Body of pancreas (tissue), 4 donors: ENCODE measurements around the gene ZBTB16. TPM values are rescaled to one million over a fixed set of nuclear protein-coding genes. Genes with fewer than 3 reads are reported as not detected.

Source experiments
- ATAC-seq: fragments of 150-250 bp; one replicate; pipeline ENCODE4 v1.9.1; 2016
- DNase-seq, 4 donors: peaks; one replicate each; pipeline ENCODE4 v3.0.0-alpha.2; 2019
- H3K27ac ChIP-seq, 4 donors: fragments of 200-600 bp; sonication (generic); 1 replicate in 3 of 4; 2 replicates in 1 of 4; pipeline versions ENCODE4 v1.5.1 to v1.6.1; 2016 to 2019; ENCODE audit warnings: mild to moderate bottlenecking in 1 of 4, mixed read lengths in 1 of 4, moderate library complexity in 1 of 4
- H3K27me3 ChIP-seq, 2 donors: fragments of 200-600 bp; sonication (generic); one replicate each; pipeline ENCODE4 v1.6.0; 2016; ENCODE audit warnings: mild to moderate bottlenecking in 1 of 2
- H3K36me3 ChIP-seq, 2 donors: fragments of 200-600 bp; sonication (generic); replicated peaks in 1 of 2; 2 replicates each; pipeline ENCODE4 v1.5.1; 2016; ENCODE audit warnings: low read depth in 2 of 2; ENCODE audit not compliant: insufficient read depth in 1 of 2
- H3K4me1 ChIP-seq: fragments of 200-600 bp; sonication (generic); one replicate; pipeline ENCODE4 v1.6.0; 2016
- H3K4me3 ChIP-seq, 2 donors: fragments of 200-600 bp; sonication (generic); 1 replicate in 1 of 2; 2 replicates in 1 of 2; pipeline ENCODE4 v1.5.1; 2016 to 2019
- H3K9me3 ChIP-seq, 3 donors: fragments of 200-600 bp; sonication (generic); 1 replicate in 2 of 3; 2 replicates in 1 of 3; pipeline ENCODE4 v1.5.1; 2016
- CTCF ChIP-seq, 7 experiments: fragments of 450-650 bp in 4 of 7; fragments of 200-600 bp in 3 of 7; sonication (generic) in 3 of 7; IDR thresholded peaks; one replicate each; pipeline ENCODE4 v1.5.1; 2016 to 2019; ENCODE audit warnings: antibody characterized with exemption in 7 of 7
- POLR2A ChIP-seq, 3 donors: fragments of 450-650 bp; IDR thresholded peaks; one replicate each; pipeline ENCODE4 v1.6.1; 2016; ENCODE audit warnings: antibody characterized with exemption in 3 of 3, mild to moderate bottlenecking in 2 of 3
- WGBS, 2 donors: methylation state at CpG; one replicate each; pipeline ENCODE4 v1.1.5; 2017; 5-methylcytosine and 5-hydroxymethylcytosine counted together
- intact Hi-C: fragments of 100-400 bp; cut with DNase I; formaldehyde crosslinking; loops from one replicate; pipeline ENCODE4 v1.15.1; 2023
- total RNA-seq, 2 donors: library from RNA; depleted of rRNA; stranded (reverse); fragments of >200 nt; gene quantifications; one replicate each; pipeline ENCODE4 v1.1.0, GENCODE V29; 2016

Gene ZBTB16
- total RNA-seq, 2 donors from 2014 or later, result 96.5 to 150 TPM

GRCh38 chr11:114159320-114159719 lies 99.8 kb downstream of the ZBTB16 start:
- Histone ChIP-seq H3K9me3 (no peaks in the 10 kb centered on the region), H3K27ac (peak overlapping the region; percentile 90 to 99 (median 95)), H3K27me3 (no peaks in the 10 kb centered on the region), H3K36me3 (no peaks in the 10 kb centered on the region), H3K4me3 (no peak overlapping the region), H3K4me1 (peaks cover 96% of the 10 kb centered on the region)
- intact Hi-C loops, result no loop called here
- DNase-seq, result peak in 1 of 4 donors; percentile 19
- ATAC-seq, result no peak
- WGBS, 2 donors, result 27 to 39% methylated on average over 5 of the region's 5 CpGs
- no peak for TF ChIP-seq CTCF (IDR thresholded peaks at IDR 0.05)
- no peak for TF ChIP-seq POLR2A (IDR thresholded peaks at IDR 0.05)

- Histone ChIP-seq H3K4me1 (peaks cover 96% of the 10 kb centered on the region), H3K9me3 (no peaks in the 10 kb centered on the region), H3K4me3 (no peak overlapping the region), H3K36me3 (no peaks in the 10 kb centered on the region), H3K27ac (peak overlapping the region; percentile 92 to 99 (median 98)), H3K27me3 (no peaks in the 10 kb centered on the region)
- TF ChIP-seq CTCF (IDR thresholded peaks at IDR 0.05) (peak in 1 of 7 experiments; percentile 23), POLR2A (IDR thresholded peaks at IDR 0.05) (peak in 2 of 3 donors; percentile 73 to 75)
- intact Hi-C loops, result no loop called here
- ATAC-seq (peak; percentile 79), DNase-seq (peak; percentile 100)
- WGBS, 2 donors, result 3 to 4% methylated on average over 18 of the region's 18 CpGs
These were observed 100.5 kb downstream of the ZBTB16 start for GRCh38 chr11:114159802-114160632.

- no peak for TF ChIP-seq CTCF (IDR thresholded peaks at IDR 0.05)
- no peak for TF ChIP-seq POLR2A (IDR thresholded peaks at IDR 0.05)
- ATAC-seq (no peak), DNase-seq (no peak)
- intact Hi-C loops, result no loop called here
- peak overlapping the region; percentile 92 to 99 (median 98) for H3K27ac ChIP-seq
- peaks cover 96% of the 10 kb centered on the region for H3K4me1 ChIP-seq
- H3K9me3 ChIP-seq, result no peaks in the 10 kb centered on the region
- WGBS, 2 donors, result 81 to 96% methylated on average over 6 of the region's 6 CpGs
- no peaks in the 10 kb centered on the region for H3K27me3 ChIP-seq
- no peaks in the 10 kb centered on the region for H3K36me3 ChIP-seq
- no peak overlapping the region for H3K4me3 ChIP-seq
These were observed 101.4 kb downstream of the ZBTB16 start for GRCh38 chr11:114160894-114161293.

- WGBS, 2 donors, result 80% methylated on average over 9 of the region's 9 CpGs
- H3K27me3 ChIP-seq, result no peaks in the 10 kb centered on the region
- no peak for ATAC-seq
These were observed 102.2 kb downstream of the ZBTB16 start for GRCh38 chr11:114161486-114162250.

More at GRCh38 chr11:114161486-114162250, 102.2 kb downstream of the ZBTB16 start:
- TF ChIP-seq POLR2A (IDR thresholded peaks at IDR 0.05), result no peak
- no peak for TF ChIP-seq CTCF (IDR thresholded peaks at IDR 0.05)
- Histone ChIP-seq H3K36me3 (no peaks in the 10 kb centered on the region), H3K27ac (peak overlapping the region; percentile 92 to 99 (median 98)), H3K4me1 (peaks cover 96% of the 10 kb centered on the region), H3K4me3 (no peak overlapping the region), H3K9me3 (no peaks in the 10 kb centered on the region)
- no peak for DNase-seq
- intact Hi-C loops, result no loop called here
